Caco-2 (cell line): ENCODE results near the gene VPS13D. TPM values are rescaled to one million over a fixed set of nuclear protein-coding genes. Genes with fewer than 3 reads are reported as not detected.

Source experiments
- BruUV-seq: library from RNA; stranded (reverse); fragments of 400-500 nt; replicated peaks from 2 replicates; lab custom pipeline; 2021; lab: Mats Ljungman, UMichigan
- CTCF ChIA-PET: fragments of 300-600 bp; sonication (Branson Sonifier 250); formaldehyde crosslinking; loops from one replicate; lab custom pipeline; 2022; ENCODE audit warnings: antibody characterized with exemption; lab: Charles Lee
- POLR2A ChIA-PET: fragments of 300-600 bp; sonication (Branson Sonifier 250); formaldehyde crosslinking; loops from one replicate; lab custom pipeline; 2022; ENCODE audit warnings: antibody characterized with exemption; lab: Charles Lee
- DNase-seq, 2 experiments: peaks; one replicate each; pipeline versions ENCODE4 v3.0.0 to v3.0.0-alpha.2; 2020 to 2022
- H3K27me3 ChIP-seq: replicated peaks from 2 replicates; pipeline ENCODE4 v1.6.0; 2011; ENCODE audit warnings: low read length; ENCODE audit not compliant: control insufficient read depth, insufficient read depth
- H3K36me3 ChIP-seq: 2 replicates; pipeline ENCODE4 v1.5.1; 2011; ENCODE audit warnings: low read length; ENCODE audit not compliant: control insufficient read depth, insufficient read depth
- H3K4me1 ChIP-seq: fragments of 250-450 bp; sonication (Bioruptor Pico); 2 replicates; pipeline ENCODE4 v1.5.1; 2020; ENCODE audit warnings: mild to moderate bottlenecking
- H3K4me3 ChIP-seq: 2 replicates; pipeline ENCODE4 v1.5.1; 2011; ENCODE audit warnings: low read depth, mild to moderate bottlenecking, control low read depth, low read length
- H3K9me3 ChIP-seq: fragments of 250-450 bp; sonication (Bioruptor Pico); 2 replicates; pipeline ENCODE4 v1.5.1; 2020; ENCODE audit warnings: mild to moderate bottlenecking, moderate library complexity
- H3K27ac Mint-ChIP-seq: one replicate; pipeline ENCODE4 v1.8.0; 2022; ENCODE audit warnings: mixed read lengths; ENCODE audit not compliant: unreplicated experiment
- H3K27me3 Mint-ChIP-seq: one replicate; pipeline ENCODE4 v1.8.0; 2022; ENCODE audit warnings: mixed read lengths; ENCODE audit not compliant: insufficient read depth, unreplicated experiment
- H3K36me3 Mint-ChIP-seq: one replicate; pipeline ENCODE4 v1.8.0; 2022; ENCODE audit warnings: mild to moderate bottlenecking, mixed read lengths; ENCODE audit not compliant: insufficient read depth, unreplicated experiment
- H3K4me1 Mint-ChIP-seq: one replicate; pipeline ENCODE4 v1.8.0; 2022; ENCODE audit warnings: low read depth, mixed read lengths; ENCODE audit not compliant: unreplicated experiment
- H3K4me3 Mint-ChIP-seq: one replicate; pipeline ENCODE4 v1.8.0; 2022; ENCODE audit warnings: mild to moderate bottlenecking, moderate library complexity, mixed read lengths; ENCODE audit not compliant: unreplicated experiment
- H3K9me3 Mint-ChIP-seq: one replicate; pipeline ENCODE4 v1.8.0; 2022; ENCODE audit warnings: mixed read lengths; ENCODE audit not compliant: unreplicated experiment
- intact Hi-C: fragments of 100-400 bp; cut with micrococcal nuclease; formaldehyde crosslinking; loops from one replicate; pipeline ENCODE4 v1.10.0; 2022; ENCODE audit not compliant: unreplicated experiment
- total RNA-seq: library from RNA; stranded (reverse); gene quantifications from 2 replicates; pipeline ENCODE4 v1.2.3, GENCODE V29; 2022
- TF ChIP-seq, protein P1 (sequence below), 2 experiments: fragments of 200-600 bp in 1 of 2; IDR thresholded peaks; 1 replicate in 1 of 2; 2 replicates in 1 of 2; pipeline versions ENCODE4 v1.5.1 to v1.8.0; 2011 to 2022; ENCODE audit warnings: antibody characterized with exemption in 1 of 2, control low read depth in 1 of 2, inconsistent platforms in 1 of 2, low read depth in 1 of 2, low read length in 1 of 2, mild to moderate bottlenecking in 1 of 2, moderate library complexity in 1 of 2; ENCODE audit not compliant: insufficient read depth in 1 of 2, severe bottlenecking in 1 of 2, unreplicated experiment in 1 of 2

VPS13D gene
- total RNA-seq, 1 experiment from 2014 or later: 25.6 TPM

DNA sequence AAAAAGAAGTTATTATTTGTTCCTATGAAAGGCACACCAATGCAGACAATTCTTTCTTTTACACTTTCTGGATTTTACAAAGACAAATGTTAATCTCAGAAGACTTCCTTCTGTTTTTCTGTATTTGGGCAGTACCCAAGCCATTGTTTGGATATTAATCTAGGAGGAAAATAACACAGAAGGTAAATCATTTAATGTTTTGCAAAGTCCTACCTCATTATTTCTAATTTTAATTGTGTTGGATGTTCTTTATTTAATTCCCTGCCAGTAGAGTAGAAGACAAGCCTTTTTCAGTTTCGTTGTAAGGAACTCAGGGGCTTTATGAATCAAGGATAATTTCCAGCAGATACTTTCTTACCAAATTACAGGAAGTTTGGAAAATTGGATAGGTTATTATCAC lies 118.3 kb downstream of the VPS13D start:
- H3K27me3 ChIP-seq: no peaks in the 10 kb centered on the region
- peaks cover 10% of the 10 kb centered on the region for H3K4me1 ChIP-seq
- H3K9me3 Mint-ChIP-seq: no peaks in the 10 kb centered on the region
- H3K4me3 Mint-ChIP-seq: no peak overlapping the region
- no peaks in the 10 kb centered on the region for H3K4me1 Mint-ChIP-seq
- H3K36me3 Mint-ChIP-seq: peaks cover 30% of the 10 kb centered on the region
- H3K4me3 ChIP-seq: no peak overlapping the region
- intact Hi-C loops: no loop called here
- TF ChIP-seq, protein P1, sequence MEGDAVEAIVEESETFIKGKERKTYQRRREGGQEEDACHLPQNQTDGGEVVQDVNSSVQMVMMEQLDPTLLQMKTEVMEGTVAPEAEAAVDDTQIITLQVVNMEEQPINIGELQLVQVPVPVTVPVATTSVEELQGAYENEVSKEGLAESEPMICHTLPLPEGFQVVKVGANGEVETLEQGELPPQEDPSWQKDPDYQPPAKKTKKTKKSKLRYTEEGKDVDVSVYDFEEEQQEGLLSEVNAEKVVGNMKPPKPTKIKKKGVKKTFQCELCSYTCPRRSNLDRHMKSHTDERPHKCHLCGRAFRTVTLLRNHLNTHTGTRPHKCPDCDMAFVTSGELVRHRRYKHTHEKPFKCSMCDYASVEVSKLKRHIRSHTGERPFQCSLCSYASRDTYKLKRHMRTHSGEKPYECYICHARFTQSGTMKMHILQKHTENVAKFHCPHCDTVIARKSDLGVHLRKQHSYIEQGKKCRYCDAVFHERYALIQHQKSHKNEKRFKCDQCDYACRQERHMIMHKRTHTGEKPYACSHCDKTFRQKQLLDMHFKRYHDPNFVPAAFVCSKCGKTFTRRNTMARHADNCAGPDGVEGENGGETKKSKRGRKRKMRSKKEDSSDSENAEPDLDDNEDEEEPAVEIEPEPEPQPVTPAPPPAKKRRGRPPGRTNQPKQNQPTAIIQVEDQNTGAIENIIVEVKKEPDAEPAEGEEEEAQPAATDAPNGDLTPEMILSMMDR (IDR thresholded peaks at IDR 0.05; ENCODE audit: insufficient read depth in 1 of 2, low read depth in 1 of 2, low read length in 1 of 2, severe bottlenecking in 1 of 2, unreplicated experiment in 1 of 2): no peak
- H3K27me3 Mint-ChIP-seq: no peaks in the 10 kb centered on the region
- H3K27ac Mint-ChIP-seq: no peak overlapping the region
- POLR2A ChIA-PET: no interaction called here
- DNase-seq: no peak
- no peaks in the 10 kb centered on the region for H3K9me3 ChIP-seq
- H3K36me3 ChIP-seq: no peaks in the 10 kb centered on the region; the same call in none of the 2 replicates
- no TSS peak for BruUV-seq
- CTCF ChIA-PET: no interaction called here

DNA sequence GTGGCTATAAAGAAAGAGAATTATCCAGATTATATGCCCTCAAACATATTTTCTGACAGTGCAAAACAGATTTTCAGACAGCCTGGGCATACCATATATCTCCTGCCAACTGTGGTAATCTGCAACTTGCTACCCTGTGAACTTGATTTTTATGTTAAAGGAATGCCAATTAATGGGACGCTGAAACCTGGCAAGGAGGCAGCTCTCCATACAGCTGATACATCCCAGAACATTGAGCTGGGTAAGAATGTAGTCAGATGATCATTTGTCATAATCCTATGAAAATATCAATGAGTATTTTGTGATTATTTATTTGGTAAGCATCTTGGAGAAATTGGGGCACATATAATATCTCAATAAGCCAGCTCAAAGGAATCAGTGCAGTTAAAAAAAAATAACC lies 124.2 kb downstream of the VPS13D start:
- Histone ChIP-seq H3K27me3 (no peaks in the 10 kb centered on the region), H3K9me3 (no peaks in the 10 kb centered on the region), H3K4me1 (peaks cover 28% of the 10 kb centered on the region), H3K4me3 (no peak overlapping the region), H3K36me3 (no peaks in the 10 kb centered on the region; the same call in 1 of the 2 replicates)
- no TSS peak for BruUV-seq
- Mint-ChIP-seq H3K4me1 (peaks cover 10% of the 10 kb centered on the region), H3K9me3 (no peaks in the 10 kb centered on the region), H3K4me3 (no peak overlapping the region), H3K36me3 (peaks cover 24% of the 10 kb centered on the region), H3K27me3 (no peaks in the 10 kb centered on the region), H3K27ac (no peak overlapping the region)
- DNase-seq: no peak
- ChIA-PET POLR2A (no interaction called here), CTCF (no interaction called here)
- TF ChIP-seq, protein P1 (IDR thresholded peaks at IDR 0.05; ENCODE audit: insufficient read depth in 1 of 2, low read depth in 1 of 2, low read length in 1 of 2, severe bottlenecking in 1 of 2, unreplicated experiment in 1 of 2): no peak
- intact Hi-C loops: no loop called here

DNA sequence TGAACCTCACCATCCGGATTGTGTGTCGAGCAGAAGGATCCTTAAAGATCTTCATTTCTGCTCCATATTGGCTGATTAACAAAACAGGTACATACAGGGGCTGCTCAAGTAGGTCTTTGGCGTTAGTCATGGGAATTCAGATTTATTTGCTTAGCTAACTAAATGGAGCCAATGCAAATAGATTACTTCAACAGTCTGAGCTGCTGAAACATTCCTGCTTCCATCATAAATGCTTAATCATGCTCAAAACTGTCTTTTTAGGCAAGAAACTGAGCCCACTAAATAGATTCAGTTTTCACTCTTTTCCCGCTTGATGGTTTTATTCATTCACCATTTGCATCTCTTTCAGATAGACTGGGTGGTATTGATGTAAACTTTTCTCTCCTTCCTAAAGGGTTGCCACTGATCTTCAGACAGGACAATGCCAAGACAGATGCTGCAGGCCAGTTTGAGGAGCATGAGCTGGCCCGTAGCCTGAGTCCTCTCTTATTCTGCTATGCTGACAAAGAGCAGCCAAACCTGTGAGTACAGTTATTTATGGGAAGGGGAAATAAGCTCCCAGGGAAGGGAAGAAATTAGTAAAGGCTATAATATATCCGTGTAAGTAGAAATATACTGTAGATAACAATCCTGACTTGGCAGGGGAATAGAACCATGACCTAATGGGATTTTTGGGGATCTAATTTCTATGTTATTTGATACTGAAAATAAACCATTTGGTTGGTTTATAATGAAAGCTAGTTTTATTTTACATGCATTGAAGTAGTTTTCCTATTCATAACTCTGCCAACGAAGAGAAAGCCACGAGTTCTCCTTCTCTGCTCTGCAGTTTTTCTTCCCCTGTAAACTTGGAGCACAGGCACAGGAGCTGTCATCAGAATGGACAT lies 126.4 kb downstream of the VPS13D start:
- peak in 1 of 2 experiments; percentile 41 for DNase-seq
- Histone ChIP-seq H3K4me3 (no peak overlapping the region), H3K36me3 (no peaks in the 10 kb centered on the region), H3K9me3 (no peaks in the 10 kb centered on the region), H3K4me1 (peaks cover 49% of the 10 kb centered on the region), H3K27me3 (no peaks in the 10 kb centered on the region)
- ChIA-PET CTCF (interaction anchor here (0.6 kb wide), 1 partner anchor 66 kb away, joined by 4 read pairs; no protein-coding TSS in a partner anchor), POLR2A (interaction anchor here (0.5 to 1.2 kb wide), 4 partner anchors 25 to 1393 kb away, joined by 3 to 5 read pairs (median 3); no protein-coding TSS in a partner anchor)
- H3K4me3 Mint-ChIP-seq: peak overlapping the region; percentile 32
- H3K36me3 Mint-ChIP-seq: peaks cover 8% of the 10 kb centered on the region
- H3K27ac Mint-ChIP-seq: peak overlapping the region; percentile 81
- intact Hi-C loops: loop anchor here (2.0 kb wide), 1 partner anchor 25 kb away; no protein-coding TSS in a partner anchor
- no peaks in the 10 kb centered on the region for H3K9me3 Mint-ChIP-seq
- H3K27me3 Mint-ChIP-seq: no peaks in the 10 kb centered on the region
- peaks cover 23% of the 10 kb centered on the region for H3K4me1 Mint-ChIP-seq
- TF ChIP-seq, protein P1 (IDR thresholded peaks at IDR 0.05; ENCODE audit: insufficient read depth in 1 of 2, low read depth in 1 of 2, low read length in 1 of 2, severe bottlenecking in 1 of 2, unreplicated experiment in 1 of 2): no peak
- TSS peak; percentile 53 for BruUV-seq
